HEK293 (cell line): ENCODE measurements around the gene SLC6A15.

Experiments
- BCL11A ChIP-seq: fragments of 450-650 bp; formaldehyde crosslinking; IDR thresholded peaks from 2 replicates; pipeline ENCODE4 v1.5.1; 2016; ENCODE audit warnings: low read depth, missing biosample characterization, missing genetic modification characterization
- KLF8 ChIP-seq: fragments of 450-650 bp; formaldehyde crosslinking; IDR thresholded peaks from 2 replicates; pipeline ENCODE4 v1.5.1; 2016; ENCODE audit warnings: missing biosample characterization, missing genetic modification characterization
- YY1 ChIP-seq: fragments of 450-650 bp; formaldehyde crosslinking; IDR thresholded peaks from 2 replicates; pipeline ENCODE4 v1.5.1; 2018; ENCODE audit warnings: missing biosample characterization, missing genetic modification characterization
- ZFHX2 ChIP-seq: fragments of 450-650 bp; formaldehyde crosslinking; conservative IDR thresholded peaks from 2 replicates; pipeline ENCODE4 v1.5.1; 2016; ENCODE audit warnings: missing biosample characterization, missing genetic modification characterization
- ZNF24 ChIP-seq: fragments of 450-650 bp; formaldehyde crosslinking; IDR thresholded peaks from 2 replicates; pipeline ENCODE4 v1.5.1; 2016; ENCODE audit warnings: missing biosample characterization, missing genetic modification characterization
- ZNF274 ChIP-seq, 2 experiments: fragments of 200-500 bp in 1 of 2; fragments of 450-650 bp in 1 of 2; sonication (Bioruptor generic) in 1 of 2; formaldehyde crosslinking in 1 of 2; IDR thresholded peaks; 2 replicates each; pipeline versions ENCODE4 v1.5.1 to v1.6.1; 2014 to 2016; ENCODE audit warnings: borderline replicate concordance in 1 of 2, inconsistent platforms in 1 of 2, low read length in 1 of 2, missing biosample characterization in 1 of 2, missing genetic modification characterization in 1 of 2
- ZNF777 ChIP-seq: fragments of 450-650 bp; formaldehyde crosslinking; IDR thresholded peaks from 2 replicates; pipeline ENCODE4 v1.5.1; 2017; ENCODE audit warnings: missing biosample characterization, missing genetic modification characterization, borderline replicate concordance
- TF ChIP-seq, protein P1 (sequence below): fragments of 450-650 bp; formaldehyde crosslinking; IDR thresholded peaks from 2 replicates; pipeline ENCODE4 v1.5.1; 2016; ENCODE audit warnings: missing biosample characterization, missing genetic modification characterization
- TF ChIP-seq, protein P2 (sequence below): IDR thresholded peaks from 2 replicates; pipeline ENCODE4 v1.6.1; 2011; ENCODE audit warnings: mild to moderate bottlenecking, low read depth, low read length, borderline replicate concordance
- TF ChIP-seq, protein P3 (sequence below): fragments of 450-650 bp; formaldehyde crosslinking; IDR thresholded peaks from 2 replicates; pipeline ENCODE4 v1.5.1; 2016; ENCODE audit warnings: missing biosample characterization, missing genetic modification characterization
- TF ChIP-seq, protein P4 (sequence below): fragments of 450-650 bp; formaldehyde crosslinking; IDR thresholded peaks from 2 replicates; pipeline ENCODE4 v1.5.1; 2017; ENCODE audit warnings: missing biosample characterization, missing genetic modification characterization
- TF ChIP-seq, protein P5 (sequence below): fragments of 450-650 bp; formaldehyde crosslinking; conservative IDR thresholded peaks from 2 replicates; pipeline ENCODE4 v1.5.1; 2016; ENCODE audit warnings: low read depth, missing biosample characterization, missing genetic modification characterization
- TF ChIP-seq, protein P6 (sequence below): fragments of 450-650 bp; formaldehyde crosslinking; IDR thresholded peaks from 2 replicates; pipeline ENCODE4 v1.5.1; 2016; ENCODE audit warnings: missing biosample characterization, missing genetic modification characterization
- TF ChIP-seq, protein P7 (sequence below): fragments of 450-650 bp; formaldehyde crosslinking; IDR thresholded peaks from 2 replicates; pipeline ENCODE4 v1.5.1; 2016; ENCODE audit warnings: missing biosample characterization, missing genetic modification characterization

DNA sequence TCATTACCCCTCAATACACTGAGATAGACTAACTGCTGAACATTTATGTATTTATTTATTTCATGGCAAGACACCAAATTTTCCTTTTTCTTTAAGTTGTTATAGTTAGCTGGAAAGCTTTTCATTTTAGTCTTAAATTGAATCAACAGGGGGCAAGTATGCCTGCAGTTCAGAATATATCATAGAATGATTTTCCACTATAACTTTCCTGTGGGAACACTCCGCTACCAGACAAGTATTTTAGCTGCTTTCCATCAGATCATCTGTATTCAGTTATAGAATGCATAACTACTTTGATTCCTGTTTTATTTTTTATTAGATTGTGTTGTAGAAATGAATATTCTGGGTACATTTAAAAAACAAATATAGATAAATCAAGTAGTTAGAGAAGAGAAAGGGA, 102.0 kb downstream of the SLC6A15 start:
- TF ChIP-seq, protein P1, sequence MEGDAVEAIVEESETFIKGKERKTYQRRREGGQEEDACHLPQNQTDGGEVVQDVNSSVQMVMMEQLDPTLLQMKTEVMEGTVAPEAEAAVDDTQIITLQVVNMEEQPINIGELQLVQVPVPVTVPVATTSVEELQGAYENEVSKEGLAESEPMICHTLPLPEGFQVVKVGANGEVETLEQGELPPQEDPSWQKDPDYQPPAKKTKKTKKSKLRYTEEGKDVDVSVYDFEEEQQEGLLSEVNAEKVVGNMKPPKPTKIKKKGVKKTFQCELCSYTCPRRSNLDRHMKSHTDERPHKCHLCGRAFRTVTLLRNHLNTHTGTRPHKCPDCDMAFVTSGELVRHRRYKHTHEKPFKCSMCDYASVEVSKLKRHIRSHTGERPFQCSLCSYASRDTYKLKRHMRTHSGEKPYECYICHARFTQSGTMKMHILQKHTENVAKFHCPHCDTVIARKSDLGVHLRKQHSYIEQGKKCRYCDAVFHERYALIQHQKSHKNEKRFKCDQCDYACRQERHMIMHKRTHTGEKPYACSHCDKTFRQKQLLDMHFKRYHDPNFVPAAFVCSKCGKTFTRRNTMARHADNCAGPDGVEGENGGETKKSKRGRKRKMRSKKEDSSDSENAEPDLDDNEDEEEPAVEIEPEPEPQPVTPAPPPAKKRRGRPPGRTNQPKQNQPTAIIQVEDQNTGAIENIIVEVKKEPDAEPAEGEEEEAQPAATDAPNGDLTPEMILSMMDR (tag by site-specific recombination): no peak
- TF ChIP-seq, protein P2, sequence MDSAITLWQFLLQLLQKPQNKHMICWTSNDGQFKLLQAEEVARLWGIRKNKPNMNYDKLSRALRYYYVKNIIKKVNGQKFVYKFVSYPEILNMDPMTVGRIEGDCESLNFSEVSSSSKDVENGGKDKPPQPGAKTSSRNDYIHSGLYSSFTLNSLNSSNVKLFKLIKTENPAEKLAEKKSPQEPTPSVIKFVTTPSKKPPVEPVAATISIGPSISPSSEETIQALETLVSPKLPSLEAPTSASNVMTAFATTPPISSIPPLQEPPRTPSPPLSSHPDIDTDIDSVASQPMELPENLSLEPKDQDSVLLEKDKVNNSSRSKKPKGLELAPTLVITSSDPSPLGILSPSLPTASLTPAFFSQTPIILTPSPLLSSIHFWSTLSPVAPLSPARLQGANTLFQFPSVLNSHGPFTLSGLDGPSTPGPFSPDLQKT: no peak
- no peak for TF ChIP-seq YY1 (tag by site-specific recombination)
- TF ChIP-seq, protein P3, sequence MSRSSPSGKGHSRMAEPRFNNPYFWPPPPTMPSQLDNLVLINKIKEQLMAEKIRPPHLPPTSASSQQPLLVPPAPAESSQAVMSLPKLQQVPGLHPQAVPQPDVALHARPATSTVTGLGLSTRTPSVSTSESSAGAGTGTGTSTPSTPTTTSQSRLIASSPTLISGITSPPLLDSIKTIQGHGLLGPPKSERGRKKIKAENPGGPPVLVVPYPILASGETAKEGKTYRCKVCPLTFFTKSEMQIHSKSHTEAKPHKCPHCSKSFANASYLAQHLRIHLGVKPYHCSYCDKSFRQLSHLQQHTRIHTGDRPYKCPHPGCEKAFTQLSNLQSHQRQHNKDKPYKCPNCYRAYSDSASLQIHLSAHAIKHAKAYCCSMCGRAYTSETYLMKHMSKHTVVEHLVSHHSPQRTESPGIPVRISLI (tag by site-specific recombination): no peak
- TF ChIP-seq, protein P4, sequence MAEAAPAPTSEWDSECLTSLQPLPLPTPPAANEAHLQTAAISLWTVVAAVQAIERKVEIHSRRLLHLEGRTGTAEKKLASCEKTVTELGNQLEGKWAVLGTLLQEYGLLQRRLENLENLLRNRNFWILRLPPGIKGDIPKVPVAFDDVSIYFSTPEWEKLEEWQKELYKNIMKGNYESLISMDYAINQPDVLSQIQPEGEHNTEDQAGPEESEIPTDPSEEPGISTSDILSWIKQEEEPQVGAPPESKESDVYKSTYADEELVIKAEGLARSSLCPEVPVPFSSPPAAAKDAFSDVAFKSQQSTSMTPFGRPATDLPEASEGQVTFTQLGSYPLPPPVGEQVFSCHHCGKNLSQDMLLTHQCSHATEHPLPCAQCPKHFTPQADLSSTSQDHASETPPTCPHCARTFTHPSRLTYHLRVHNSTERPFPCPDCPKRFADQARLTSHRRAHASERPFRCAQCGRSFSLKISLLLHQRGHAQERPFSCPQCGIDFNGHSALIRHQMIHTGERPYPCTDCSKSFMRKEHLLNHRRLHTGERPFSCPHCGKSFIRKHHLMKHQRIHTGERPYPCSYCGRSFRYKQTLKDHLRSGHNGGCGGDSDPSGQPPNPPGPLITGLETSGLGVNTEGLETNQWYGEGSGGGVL (tag by site-specific recombination): no peak
- TF ChIP-seq, protein P5, sequence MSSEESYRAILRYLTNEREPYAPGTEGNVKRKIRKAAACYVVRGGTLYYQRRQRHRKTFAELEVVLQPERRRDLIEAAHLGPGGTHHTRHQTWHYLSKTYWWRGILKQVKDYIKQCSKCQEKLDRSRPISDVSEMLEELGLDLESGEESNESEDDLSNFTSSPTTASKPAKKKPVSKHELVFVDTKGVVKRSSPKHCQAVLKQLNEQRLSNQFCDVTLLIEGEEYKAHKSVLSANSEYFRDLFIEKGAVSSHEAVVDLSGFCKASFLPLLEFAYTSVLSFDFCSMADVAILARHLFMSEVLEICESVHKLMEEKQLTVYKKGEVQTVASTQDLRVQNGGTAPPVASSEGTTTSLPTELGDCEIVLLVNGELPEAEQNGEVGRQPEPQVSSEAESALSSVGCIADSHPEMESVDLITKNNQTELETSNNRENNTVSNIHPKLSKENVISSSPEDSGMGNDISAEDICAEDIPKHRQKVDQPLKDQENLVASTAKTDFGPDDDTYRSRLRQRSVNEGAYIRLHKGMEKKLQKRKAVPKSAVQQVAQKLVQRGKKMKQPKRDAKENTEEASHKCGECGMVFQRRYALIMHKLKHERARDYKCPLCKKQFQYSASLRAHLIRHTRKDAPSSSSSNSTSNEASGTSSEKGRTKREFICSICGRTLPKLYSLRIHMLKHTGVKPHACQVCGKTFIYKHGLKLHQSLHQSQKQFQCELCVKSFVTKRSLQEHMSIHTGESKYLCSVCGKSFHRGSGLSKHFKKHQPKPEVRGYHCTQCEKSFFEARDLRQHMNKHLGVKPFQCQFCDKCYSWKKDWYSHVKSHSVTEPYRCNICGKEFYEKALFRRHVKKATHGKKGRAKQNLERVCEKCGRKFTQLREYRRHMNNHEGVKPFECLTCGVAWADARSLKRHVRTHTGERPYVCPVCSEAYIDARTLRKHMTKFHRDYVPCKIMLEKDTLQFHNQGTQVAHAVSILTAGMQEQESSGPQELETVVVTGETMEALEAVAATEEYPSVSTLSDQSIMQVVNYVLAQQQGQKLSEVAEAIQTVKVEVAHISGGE (tag by site-specific recombination): no peak
- TF ChIP-seq, protein P6, sequence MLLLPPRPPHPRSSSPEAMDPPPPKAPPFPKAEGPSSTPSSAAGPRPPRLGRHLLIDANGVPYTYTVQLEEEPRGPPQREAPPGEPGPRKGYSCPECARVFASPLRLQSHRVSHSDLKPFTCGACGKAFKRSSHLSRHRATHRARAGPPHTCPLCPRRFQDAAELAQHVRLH (tag by site-specific recombination): no peak
- TF ChIP-seq ZFHX2: no peak
- TF ChIP-seq ZNF24: no peak
- no peak for TF ChIP-seq ZNF274 (IDR thresholded peaks at IDR 0.05; ENCODE audit: low read length)
- no peak for TF ChIP-seq ZNF274 (tag by site-specific recombination; IDR thresholded peaks at IDR 0.05; ENCODE audit: borderline replicate concordance)
- TF ChIP-seq, protein P7, sequence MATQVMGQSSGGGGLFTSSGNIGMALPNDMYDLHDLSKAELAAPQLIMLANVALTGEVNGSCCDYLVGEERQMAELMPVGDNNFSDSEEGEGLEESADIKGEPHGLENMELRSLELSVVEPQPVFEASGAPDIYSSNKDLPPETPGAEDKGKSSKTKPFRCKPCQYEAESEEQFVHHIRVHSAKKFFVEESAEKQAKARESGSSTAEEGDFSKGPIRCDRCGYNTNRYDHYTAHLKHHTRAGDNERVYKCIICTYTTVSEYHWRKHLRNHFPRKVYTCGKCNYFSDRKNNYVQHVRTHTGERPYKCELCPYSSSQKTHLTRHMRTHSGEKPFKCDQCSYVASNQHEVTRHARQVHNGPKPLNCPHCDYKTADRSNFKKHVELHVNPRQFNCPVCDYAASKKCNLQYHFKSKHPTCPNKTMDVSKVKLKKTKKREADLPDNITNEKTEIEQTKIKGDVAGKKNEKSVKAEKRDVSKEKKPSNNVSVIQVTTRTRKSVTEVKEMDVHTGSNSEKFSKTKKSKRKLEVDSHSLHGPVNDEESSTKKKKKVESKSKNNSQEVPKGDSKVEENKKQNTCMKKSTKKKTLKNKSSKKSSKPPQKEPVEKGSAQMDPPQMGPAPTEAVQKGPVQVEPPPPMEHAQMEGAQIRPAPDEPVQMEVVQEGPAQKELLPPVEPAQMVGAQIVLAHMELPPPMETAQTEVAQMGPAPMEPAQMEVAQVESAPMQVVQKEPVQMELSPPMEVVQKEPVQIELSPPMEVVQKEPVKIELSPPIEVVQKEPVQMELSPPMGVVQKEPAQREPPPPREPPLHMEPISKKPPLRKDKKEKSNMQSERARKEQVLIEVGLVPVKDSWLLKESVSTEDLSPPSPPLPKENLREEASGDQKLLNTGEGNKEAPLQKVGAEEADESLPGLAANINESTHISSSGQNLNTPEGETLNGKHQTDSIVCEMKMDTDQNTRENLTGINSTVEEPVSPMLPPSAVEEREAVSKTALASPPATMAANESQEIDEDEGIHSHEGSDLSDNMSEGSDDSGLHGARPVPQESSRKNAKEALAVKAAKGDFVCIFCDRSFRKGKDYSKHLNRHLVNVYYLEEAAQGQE: no peak
- no peak for TF ChIP-seq BCL11A (tag by site-specific recombination)
- TF ChIP-seq KLF8 (tag by site-specific recombination): no peak
- TF ChIP-seq ZNF777: no peak
